ENCODE measurements around the gene AAK1.
A peak's percentile ranks its signal among the peaks of the same experiment; 100 is the strongest.
"Not testable (repeated sequence)": the region's sequence is repeated elsewhere in the genome, so short reads cannot be mapped to it uniquely, and the experiment has no call there.

The AAK1 gene

DNA sequence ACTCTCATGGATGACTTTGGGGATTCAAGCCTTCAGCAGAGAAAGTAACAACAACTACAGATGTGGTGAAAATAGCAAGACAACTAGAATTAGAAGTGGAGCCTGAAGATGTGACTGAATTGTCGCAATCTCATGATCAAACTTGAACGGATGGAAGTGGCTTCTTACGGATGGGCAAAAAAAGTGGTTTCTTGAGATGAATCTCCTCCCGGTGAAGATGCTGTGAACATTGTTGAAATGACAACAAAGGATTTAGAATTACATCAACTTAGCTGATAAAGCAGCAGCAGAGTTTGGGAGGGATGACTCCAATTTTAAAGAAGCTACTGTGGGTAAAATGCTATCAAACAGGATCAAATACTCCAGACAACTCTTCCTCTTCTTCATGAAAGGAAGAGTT, 43.1 kb downstream of the AAK1 start:
- no peak for DNase-seq (ENCODE audit: low read depth)

DNA sequence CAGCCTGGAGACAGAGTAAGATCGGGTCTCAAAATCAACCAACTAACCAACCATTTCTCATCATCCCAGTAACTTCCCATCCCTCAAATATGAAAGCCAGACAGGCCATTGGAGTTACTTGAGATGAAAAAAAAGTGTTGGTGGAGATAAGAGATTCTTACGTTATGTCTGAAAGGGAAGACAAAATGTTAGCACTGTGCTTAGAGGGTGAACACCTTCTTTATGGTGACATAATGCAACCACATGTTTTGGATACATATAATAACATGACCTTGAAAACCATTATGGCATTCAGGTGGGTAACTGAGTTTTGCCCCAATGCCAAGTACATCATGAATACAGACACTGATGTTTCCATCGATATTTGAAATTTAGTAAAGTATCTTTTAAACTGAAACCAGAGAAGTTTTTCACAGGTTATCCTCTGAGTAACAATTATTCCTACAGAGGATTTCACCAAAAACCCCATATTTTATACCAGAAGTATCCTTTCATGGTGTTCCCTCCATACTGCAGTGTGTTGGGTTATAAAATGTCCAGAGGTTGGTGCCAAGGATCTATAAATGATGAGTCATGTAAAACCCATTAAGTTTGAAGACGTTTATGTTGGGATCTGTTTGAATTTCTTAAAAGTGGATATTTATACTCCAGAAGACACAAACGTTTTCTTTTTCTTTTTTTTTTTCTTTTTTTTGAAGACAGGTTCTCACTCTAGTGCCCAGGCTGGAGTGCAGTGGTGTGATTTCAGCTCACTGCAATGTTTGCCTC, 45.5 kb downstream of the AAK1 start:
- DNase-seq (ENCODE audit: low read depth), result no peak

DNA sequence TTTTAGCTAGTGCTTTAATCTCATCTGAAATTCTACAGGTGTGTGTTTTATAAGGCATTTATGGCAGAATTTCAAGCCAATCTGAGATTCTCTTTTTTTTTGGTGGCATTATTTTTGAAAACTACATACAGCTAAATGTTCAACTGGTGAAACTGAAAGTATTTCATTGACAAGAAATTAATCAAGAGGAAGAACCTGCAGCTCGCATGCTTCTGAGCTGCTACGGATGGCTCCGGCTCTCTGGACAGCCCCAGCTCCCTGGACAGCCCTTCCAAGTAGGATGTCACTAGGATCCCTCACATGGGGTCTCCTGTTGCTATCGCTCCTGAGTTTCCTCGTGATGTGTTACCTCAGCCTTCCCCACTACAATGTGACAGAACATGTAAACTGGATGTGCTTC, 46.4 kb downstream of the AAK1 start:
- no peak for DNase-seq (ENCODE audit: low read depth)

DNA sequence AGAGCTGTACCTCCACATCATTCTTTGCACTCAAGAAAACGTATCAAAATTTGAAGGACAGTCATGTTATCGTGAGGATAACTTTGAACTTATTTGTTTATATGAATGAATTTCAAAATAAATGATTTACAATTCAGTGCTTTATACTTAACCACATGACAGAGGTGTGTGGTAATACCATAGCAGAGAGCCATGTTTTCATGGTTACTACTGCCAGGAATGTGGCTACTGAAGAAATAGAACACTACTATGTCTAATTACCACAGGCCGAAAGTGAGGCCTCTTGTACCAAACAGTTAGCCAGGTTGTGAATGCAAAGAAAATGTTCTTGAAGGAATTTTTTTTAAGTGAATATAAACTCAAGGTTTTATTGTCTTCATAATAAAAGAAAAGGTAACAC, 49.2 kb downstream of the AAK1 start:
- no peak for DNase-seq (ENCODE audit: low read depth)

DNA sequence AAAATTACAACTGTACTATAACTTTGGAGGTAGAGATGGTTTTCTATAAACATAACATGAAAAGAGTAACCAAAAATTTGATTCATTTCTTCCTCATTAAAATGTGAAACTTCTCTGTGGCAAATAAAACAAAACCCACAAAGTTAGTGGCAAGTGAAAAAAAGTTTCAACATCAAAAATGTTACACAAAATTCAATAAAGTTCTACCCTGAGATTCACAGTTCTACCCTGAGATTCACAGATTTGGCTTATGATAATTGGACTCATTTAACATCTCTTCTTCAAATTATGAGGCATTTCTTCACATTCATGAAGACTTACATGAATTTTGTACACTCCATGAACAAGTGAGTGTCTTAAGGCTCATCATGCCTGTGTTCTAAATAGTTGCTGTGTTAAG, 51.0 kb downstream of the AAK1 start:
- no peak for DNase-seq (ENCODE audit: low read depth)

DNA sequence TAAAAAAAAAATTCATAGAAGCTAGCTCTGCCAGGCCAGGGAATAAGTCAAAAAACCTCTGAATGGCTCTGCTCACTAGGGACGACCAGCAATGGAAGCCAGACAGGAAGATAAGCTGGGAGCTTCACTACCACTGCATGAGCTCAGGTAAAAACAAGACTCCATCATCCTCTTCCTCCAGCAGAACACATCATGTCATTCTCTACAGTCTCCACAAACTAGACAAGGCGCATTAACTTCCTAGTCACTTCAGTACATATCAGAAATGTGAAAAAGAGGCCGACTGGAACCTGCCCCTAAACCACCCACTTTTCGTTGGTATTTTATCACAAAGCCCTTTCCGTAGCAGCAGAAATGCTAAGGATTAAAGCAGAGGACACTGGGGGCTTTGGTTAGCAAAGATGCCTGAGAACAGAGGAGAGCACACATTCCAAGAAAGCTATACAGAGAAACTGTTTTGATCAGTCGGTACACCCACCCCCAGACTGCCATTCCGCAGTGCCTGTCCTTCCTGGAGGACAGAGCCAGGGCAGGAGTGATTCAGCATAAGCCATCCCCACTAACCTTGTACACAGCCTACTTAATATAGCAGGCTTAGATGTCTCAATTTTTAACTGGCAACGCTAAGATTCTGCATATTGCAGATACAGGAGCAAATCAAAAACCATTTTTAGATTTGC, 53.4 kb downstream of the AAK1 start:
- DNase-seq (ENCODE audit: low read depth), result no peak

DNA sequence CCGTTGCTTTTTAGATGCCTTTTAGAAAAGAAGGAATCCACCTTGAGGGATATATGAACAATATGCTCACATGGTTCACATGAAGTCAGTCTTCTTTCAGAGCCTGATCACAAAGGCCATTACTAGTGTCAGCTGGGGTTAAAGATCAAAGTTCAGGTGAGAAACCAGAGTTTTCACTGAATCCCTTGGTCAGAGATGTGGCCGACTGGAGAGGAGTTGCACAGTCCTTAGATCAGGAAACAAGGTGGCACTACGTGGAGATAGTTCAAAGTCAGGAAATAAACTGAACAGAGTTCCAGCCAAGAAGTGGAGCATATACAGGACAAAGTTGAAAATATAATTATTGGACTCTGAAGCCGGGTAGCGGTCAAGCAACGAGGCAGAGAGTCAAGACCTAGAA, 54.6 kb downstream of the AAK1 start:
- no peak for DNase-seq (ENCODE audit: low read depth)

DNA sequence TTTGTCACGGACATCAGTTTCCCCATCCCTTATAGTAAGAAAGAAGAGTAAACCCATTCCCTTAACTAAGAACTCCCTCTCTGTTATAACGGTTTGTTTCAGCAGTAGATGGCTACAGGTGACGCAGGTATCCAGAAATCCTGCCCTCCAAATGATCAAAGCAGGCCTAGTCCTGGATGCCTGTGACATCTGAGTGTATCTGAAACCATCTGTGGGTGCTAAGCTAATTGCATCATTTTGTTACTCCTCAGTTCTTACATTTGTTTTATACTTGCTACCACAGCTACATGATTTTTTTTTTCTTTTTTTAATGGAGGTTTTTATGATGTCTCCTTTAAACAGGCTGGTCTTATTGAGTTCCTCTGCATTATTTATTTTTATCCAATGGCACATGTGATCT, 55.1 kb downstream of the AAK1 start:
- no peak for DNase-seq (ENCODE audit: low read depth)

DNA sequence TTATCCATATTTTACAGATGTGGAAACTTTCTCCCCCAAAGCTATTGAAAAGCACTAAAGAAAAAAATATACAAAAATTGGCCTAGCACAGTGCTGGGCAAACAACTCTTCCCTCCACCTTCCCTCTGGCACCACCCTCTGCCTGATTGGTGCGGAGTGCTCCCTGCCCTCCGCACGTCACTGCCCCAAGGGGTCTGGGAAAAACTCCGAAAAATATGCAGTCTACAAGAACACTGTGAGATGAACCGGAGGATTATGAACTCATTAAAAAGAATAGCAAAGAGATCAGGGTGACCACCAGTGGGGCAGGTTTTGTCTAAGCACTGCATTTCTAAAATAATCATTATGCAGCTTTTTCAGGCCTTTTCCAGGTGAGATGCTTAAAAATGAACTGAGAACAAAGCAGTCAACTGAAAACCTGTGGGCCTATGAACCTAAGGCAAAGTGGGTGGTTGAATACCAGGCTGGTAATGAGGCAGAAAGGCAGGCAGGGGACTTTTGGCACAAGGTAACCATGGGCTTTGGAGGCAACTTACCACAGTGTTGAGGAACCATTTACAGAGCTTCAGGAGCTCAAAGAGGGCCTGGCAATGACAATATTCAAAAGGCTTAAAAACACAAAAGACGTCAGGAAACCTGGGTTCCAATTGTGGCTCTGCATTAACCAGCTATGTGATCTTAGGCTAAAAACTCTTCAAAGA, 57.5 kb downstream of the AAK1 start:
- DNase-seq (ENCODE audit: low read depth), result no peak

DNA sequence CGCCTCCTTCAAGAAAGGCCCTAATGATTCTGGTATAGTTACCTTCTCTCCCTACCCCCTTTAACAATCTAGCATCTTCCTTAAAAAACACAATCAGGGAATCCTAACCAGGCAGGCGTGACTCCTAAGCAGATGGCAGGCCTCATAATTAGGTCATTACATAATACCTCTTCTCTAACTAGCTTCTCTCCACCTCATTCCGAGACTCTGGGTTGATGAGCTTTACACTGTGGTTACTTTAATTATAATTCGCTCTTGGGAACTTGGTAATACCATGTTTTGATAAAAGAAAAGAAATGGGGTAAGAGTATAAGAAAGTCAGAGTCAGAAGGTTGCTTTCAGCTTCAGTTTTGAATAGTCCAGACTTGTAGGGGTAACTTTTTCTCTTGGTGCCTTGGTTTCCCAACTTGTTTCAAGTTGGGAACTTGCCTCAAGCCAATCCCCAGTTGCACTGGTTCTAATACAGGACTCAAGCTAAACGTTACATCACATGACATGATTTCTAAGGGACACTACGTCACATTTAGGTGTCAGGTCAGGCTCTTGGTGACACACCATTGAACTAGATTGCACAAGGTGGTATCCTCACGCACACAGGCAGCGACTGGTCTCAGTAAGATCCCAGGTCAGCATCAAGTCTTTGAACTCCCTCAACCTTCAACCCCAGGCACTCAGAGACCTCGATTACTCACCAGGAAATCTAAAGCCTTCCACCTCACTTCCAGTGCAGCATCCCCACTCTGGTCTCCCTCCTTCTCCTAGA, 59.2 kb downstream of the AAK1 start:
- no peak for DNase-seq (ENCODE audit: low read depth)

DNA sequence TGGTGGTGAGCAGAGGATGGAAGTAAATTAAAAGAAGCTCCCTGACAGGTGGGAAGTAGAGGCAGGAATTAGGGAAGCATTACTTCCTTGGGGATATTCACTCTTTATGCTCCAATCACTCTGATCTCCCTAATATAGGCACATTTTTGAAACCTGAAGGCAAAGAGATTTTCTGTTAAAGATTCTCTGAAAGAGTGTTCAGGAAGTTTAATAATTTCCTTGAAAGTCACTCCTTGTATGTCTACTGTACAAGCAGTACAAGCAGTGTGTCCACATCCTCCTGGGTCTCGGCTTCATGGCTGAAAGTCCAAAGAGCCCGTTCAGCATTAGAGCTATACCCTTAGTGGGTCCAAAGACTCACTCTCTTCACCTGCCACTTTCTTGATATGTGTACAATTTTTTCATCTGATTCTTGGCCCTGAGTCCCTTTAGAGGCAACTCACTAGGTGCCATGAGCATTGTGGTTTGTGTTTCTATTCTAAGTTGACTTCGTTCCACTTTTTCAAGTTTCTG, 60.2 kb downstream of the AAK1 start:
- no peak for DNase-seq (ENCODE audit: low read depth)

DNA sequence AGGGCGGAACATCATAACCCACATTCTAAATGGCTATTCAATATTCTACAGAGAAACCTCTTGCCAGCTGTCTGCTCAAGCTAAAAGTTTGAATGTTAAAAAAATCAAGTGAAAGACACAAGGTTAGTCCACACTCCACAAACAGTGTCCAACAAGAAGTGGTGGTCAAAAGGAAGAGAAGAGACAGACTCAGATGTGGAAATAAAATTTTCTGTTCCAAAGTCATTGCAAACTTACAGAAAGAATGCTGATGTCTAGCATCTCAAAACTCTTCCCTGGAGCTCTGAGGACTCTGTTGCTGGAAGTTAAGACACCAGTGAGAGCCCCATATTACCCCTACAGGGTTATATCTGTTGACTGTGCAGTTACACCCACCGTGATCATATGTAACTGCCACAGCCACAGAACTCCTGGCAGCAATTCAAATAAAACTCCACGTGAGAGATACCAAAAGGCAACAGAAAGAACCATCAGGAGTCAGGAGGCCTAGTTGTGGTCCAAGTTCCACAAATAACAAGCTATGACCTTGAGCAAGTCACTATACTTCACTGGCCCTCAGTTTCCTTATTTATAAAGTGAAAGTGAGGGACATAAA, 60.9 kb downstream of the AAK1 start:
- DNase-seq (ENCODE audit: low read depth), result no peak

DNA sequence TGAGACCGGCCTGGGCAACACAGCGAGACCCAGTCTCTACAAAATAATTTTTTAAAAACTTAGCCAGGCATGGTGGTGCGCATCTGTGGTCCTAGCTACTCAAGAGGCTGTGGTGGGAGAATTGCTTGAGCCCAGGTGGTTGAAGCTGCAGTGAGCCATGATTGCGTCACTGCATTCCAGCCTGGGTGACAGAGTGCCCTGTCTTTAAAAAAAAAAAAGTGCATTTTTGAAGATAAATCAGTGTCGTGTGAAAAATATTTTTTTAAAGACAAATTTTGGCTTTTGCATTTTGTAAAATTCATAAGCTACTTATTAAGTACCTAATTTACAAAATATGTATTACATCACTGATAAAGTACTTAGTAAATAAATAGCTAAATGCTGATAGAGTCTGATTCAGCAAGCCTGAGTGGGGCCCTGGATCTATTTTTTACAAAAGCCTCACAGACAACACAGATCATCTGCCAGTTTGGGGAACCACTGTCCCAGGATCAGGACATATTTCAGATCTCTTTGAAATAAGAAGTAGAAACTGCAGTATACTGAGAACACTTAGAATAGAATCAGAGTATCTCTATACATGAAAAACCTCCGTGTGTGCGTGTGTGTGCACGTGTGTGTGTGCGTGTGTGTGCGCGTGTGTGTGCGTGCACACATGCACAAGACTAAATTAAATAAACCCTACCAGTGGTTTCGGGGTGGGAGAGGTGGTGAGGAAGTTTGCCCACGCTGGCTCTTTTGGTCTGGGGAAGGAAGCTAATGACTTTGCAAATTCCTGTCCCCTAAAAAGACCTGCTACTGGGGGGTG, 61.6 kb downstream of the AAK1 start:
- peak; percentile 26 for DNase-seq (ENCODE audit: low read depth)

DNA sequence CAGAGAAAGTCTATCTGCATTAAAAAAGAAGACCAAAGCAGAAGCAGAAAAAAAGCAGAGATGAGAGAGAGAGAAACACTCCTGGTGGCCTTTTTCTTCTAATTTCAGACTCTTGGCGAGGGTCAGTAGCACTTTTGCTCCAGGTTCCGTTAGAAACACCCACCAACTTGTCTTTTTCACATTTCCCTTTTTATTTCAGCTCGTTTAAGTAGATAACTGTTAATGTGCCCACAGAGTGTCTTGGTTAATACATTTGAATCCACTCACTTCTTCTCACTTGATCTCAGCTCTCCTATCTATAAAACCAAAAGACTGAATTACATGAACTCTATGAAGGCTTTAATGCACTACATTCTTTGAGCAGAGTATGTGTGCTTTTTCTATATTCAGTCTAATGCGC, 63.1 kb downstream of the AAK1 start:
- DNase-seq (ENCODE audit: low read depth), result no peak

DNA sequence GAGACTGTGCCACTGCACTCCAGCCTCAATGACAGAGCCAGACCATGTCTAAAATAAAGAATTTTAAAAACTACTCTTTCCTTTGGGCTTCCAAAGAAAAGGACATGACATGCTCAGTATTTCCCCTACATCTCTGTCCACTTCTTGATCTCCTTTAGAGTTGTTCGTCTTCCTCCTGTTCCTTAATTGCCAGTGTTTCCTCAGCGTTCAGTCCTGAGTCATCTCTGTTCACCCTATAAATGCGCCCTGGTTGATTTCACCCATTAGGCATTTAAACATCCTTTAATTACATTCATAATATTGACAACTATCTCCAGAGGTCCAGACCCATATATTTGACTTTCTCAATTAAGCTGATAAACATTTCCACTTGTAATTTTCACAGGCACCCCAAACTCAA, 64.0 kb downstream of the AAK1 start:
- no peak for DNase-seq (ENCODE audit: low read depth)

DNA sequence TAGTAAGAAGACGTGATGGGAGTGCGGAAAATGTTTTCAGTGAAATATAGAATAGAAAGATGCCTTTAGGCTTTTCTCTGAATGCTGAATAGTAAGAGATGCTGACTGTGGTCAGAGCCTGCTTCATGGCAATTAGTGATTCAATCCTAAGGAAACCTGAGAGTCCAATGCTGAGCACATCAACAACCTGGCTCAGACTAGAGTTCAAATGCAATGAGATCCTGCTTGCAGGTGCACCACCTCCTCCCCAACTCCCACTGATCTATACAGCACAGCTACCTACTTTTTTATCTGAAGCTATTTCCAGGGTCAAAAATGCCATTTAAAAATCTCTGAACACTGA, 65.4 kb downstream of the AAK1 start:
- no peak for DNase-seq (ENCODE audit: low read depth)

DNA sequence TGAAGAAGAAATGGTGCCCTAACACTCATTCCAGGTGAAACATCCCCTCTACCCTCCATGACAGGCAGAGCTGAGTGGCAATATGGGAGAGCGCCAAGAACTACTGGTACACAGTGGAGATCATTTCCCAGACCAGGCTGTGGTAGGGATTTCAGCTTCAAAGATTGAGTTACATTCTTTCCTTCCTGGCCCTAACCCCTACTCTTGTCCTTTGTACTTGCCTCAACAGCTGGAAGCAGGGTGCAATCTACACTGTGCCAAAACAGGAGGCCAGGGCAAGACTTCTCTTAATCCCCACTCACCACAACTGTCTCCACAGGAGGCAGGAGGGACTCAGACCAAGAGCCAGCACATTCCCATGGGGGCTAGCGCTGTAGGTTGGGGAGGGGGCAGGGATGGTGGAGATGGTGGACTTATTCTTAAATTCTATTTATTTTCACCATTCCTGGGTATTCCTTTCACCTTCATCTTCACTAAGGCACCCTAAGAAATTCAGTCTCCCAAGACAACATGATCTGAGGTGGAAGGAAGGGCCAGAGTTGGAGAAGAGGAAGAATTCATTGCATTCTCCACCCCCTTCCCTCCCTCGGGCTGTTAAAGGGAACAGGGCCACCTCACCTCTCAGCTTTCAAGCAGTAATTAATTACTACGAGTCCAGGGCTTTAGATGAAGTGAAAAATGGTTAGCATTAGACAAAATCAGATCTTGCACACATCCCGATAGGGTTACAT, 65.9 kb downstream of the AAK1 start:
- no peak for DNase-seq (ENCODE audit: low read depth)

DNA sequence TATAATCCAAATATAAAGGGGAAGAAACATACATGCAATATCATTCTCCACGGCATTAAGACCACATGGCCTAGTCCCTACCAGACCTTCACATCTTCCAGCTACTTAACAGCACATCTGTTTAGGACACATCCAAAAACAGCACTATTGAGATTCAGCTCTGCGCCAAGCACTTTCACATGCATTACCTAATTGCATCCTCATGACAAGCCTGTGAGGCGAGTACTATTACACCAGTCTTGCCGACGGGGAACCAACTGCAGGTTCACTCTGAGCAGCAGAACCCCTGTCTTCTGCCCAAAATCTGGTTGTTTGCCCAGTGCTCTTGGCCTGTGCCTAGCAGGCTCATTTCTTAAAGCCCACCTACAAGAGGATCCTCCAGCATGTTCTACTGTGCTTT, 66.7 kb downstream of the AAK1 start:
- no peak for DNase-seq (ENCODE audit: low read depth)

DNA sequence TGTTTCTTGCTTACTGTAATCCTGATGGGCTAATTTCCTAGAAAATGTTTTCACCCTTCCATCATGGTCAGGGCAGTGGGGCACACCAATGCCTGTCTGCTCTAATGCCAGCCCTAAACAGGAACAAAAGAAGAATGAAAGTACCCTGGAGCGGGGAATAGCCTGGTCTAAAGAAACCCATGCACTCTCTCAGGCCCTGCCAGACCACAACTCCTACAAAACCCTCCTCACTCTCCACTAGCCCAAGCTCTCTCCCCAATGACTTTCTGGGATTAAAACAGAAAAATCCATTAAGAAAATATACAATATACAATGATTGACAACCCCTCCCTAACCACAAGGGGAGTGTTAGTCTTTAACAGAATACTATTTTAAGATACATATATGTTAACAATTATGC, 67.6 kb downstream of the AAK1 start:
- no peak for DNase-seq (ENCODE audit: low read depth)

DNA sequence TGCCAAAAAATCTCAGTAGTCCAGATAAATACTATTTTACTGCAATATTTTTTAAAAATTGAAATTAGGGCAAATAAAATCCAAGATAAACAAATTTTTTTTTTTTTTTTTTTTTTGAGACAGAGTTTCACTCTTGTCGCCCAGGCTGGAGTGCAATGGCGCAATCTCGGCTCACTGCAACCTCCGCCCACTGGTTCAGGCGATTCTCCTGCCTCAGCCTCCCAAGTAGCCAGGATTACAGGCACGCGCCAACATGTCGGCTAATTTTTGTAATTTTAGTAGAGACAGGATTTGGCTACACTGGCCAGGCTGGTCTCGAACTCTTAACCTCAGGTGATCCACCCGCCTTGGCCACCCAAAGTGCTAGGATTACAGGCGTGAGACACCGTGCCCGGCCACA, 68.2 kb downstream of the AAK1 start:
- DNase-seq (ENCODE audit: low read depth), result not testable (repeated sequence)

DNA sequence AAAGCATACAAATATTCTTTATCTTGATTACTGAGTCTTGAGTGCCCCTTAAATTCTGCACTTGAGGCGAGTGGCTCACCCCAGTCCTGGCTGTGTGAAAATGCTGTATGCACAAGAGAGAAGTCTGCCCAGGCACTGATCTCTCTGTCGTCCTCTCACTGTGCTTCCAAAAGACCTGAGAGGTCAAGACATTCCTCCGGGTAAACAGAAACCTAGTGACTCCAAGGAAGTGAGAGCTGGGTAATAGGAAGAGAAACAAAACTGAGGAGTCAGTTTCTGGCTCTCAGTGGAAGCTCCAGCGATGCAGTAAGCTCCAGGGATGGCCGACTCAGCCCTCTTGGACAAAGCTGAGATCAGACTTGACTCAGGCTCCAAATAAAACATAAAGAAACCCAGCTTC, 70.9 kb downstream of the AAK1 start:
- DNase-seq (ENCODE audit: low read depth), result no peak
